NCI-H524 treated with DMSO at 0.1 percent for 48 hours (cell line): ENCODE data around the gene NGB.

ENCODE experiments used
- DNase-seq: peaks from one replicate; lab custom pipeline; 2025; lab: John Stamatoyannopoulos, UW

NGB gene

GRCh38 chr14:77231721-77232120, 39.3 kb downstream of the NGB start:
- DNase-seq: no peak

- no peak for DNase-seq
Measured at GRCh38 chr14:77230914-77231313, 40.1 kb downstream of the NGB start.

GRCh38 chr14:77228056-77228455, 43.0 kb downstream of the NGB start:
- no peak for DNase-seq

GRCh38 chr14:77225892-77226557, 45.0 kb downstream of the NGB start:
- DNase-seq: no peak

GRCh38 chr14:77225254-77225653, 45.8 kb downstream of the NGB start:
- DNase-seq: no peak

- DNase-seq: no peak
Measured at GRCh38 chr14:77224212-77224611, 46.8 kb downstream of the NGB start.

GRCh38 chr14:77222546-77223225, 48.3 kb downstream of the NGB start:
- no peak for DNase-seq

GRCh38 chr14:77221241-77221871, 49.6 kb downstream of the NGB start:
- DNase-seq: no peak

GRCh38 chr14:77220246-77221017, 50.6 kb downstream of the NGB start:
- DNase-seq: no peak

- no peak for DNase-seq
Measured at GRCh38 chr14:77219591-77219990, 51.4 kb downstream of the NGB start.

GRCh38 chr14:77217551-77217950, 53.5 kb downstream of the NGB start:
- no peak for DNase-seq
